GM21360 (cell line): Measurements from ENCODE around the gene SUSD1.
"Not testable (repeated sequence)": the region's sequence is repeated elsewhere in the genome, so short reads cannot be mapped to it uniquely, and the experiment has no call there.

Source experiments
- ATAC-seq: cut with Tn5 transposase; IDR thresholded peaks from one replicate; pipeline ENCODE4 v1.9.1; 2021; ENCODE audit warnings: mild to moderate bottlenecking, moderate library complexity; ENCODE audit not compliant: unreplicated experiment

Gene SUSD1

DNA sequence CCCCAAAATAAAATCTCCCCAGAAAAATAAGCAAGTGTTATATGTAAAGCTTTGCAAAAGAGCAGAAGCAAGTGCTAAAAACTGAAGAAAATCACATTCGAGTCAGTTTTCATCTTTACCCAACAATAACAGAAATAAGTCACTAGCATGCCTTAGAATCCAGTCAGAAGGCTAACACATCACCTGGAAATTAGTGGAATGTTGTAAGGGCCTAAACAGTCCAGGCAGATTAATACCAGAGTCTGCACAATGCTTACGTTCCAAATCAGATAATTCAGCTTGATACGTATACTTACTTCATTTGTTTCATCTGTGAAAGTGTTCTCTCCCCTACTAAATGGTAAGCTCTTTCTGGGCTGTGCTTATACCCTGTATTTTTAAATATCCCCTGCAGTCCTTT lies 42.7 kb downstream of the SUSD1 start:
- no peak for ATAC-seq

DNA sequence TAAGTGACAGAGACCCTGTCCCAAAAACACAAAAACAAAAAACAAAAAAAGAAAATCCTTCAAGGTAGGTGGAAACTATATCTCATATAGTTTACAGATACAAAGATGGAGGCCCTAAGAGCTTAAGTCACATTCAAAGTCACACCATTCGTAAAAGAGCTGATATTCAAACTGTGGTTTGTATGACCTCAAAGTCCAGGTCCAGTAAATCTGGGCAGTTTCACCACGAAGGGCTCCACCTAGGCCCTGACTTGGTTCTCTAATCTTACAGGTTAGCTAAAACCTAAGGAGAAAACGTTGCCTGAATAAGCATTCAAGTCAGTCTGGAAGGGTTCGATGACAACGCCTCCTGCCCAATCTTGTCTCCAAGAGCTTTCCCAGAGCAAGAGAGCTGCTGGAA lies 44.1 kb downstream of the SUSD1 start:
- ATAC-seq = no peak

DNA sequence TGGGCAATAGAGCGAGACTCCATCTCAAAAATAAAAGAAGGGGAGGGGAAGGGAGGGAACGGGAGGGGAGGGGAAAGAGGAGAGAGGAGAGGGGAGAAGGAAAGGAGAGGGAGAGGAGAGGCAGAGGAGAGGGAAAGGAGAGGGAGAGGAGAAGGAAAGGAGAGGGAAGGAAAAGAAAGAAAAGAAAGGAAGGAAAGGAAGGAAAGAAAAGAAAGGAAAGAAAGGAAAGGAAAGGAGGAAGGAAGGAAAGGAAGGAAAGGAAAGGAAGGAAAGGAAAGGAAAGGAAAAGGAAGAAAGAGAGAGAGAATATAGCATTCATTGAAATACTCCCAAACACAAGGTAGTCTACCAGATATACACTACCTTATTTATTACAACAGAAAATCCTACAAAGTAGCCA lies 44.8 kb downstream of the SUSD1 start:
- ATAC-seq = no peak

DNA sequence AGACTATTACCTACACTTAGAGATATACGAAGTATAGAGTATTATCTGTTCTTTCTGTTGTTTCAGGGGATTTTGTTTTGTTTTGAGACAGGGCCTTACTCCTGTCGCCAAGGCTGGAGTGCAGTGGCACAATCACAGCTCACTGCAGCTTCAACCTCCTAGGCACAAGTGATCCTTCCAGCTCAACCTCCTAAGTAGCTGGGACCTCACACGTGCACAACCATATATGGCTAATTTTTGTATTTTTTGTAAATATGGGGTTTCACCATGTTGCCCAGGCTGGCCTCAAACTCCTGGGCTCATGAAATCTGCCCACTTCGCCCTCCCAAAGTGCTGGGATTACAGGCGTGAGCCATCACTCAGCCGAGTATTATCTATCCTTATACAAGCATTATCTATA lies 45.9 kb downstream of the SUSD1 start:
- no peak for ATAC-seq

DNA sequence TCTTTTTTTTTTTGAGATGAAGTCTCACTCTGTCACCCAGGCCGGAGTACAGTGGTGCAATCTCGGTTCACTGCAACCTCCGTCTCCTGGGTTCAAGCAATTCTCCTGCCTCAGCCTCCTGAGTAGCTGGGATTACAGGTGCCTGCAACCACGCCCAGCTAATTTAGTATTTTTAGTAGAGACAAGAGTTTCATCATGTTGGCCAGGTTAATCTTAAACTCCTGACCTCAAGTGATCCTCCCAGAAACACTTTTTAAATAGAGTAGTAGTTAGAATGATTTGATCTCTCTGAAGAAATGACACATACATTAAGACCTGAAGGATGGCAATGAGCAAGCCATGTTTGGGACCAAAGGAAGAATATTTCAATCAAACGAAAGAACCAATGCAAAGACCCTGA lies 46.7 kb downstream of the SUSD1 start:
- ATAC-seq = not testable (repeated sequence)

DNA sequence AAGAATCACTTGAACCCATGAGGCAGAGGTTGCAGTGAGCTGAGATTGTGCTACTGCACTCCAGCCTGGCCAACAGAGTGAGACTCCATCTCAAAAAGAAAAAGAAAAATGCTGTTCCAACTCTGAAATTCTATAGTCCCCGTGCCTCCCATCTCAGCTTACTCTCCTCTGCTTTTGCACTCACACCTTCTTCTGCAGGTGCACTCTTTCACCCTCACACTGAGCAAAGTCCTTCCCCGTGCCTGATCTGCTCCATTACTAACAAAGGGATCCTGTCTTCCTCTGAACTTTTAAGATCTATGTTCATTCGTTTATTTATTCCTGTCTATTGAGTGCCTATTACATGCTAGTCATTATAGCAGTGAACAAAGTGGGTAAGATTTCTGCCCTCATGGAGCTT lies 47.8 kb downstream of the SUSD1 start:
- no peak for ATAC-seq

DNA sequence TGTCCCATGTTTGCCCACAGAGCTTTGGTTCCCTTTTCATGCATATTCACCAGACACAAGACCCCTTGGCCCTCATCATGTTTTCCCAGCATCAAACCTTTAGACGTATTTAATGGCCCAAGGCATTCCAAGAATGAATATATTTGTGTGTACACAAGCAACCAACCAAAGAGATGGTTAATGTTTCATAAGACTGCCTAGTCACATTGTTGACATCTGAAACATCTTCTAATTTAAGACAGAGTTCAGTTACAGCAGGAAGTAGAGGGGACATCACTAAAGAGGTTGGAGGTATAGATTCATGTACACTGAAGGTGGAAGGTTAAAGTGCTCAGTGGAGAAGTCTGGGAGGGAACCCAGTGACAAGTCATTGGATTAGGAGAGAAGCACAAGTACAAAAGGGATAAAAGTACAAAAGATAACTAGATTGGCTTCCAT lies 49.1 kb downstream of the SUSD1 start:
- ATAC-seq = no peak

DNA sequence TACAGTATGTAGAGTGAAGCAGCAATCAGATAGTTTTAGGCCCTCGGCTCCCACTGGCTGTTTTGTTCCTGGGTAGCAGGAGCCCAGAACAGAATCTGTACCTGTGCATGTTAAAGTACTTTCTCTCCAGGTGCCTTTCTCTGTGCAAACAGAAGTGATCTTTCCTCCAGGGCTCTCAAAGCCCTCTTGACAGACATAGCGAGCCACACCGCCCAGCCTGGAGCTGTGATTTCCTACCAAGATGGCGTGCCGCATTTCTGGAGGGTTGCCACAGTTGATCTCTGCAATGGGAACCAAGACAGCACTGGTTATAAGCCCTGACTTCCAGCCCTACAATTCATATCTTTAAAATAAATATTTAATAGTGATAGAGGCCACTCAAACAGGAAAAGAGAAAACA lies 50.9 kb downstream of the SUSD1 start:
- ATAC-seq = no peak

DNA sequence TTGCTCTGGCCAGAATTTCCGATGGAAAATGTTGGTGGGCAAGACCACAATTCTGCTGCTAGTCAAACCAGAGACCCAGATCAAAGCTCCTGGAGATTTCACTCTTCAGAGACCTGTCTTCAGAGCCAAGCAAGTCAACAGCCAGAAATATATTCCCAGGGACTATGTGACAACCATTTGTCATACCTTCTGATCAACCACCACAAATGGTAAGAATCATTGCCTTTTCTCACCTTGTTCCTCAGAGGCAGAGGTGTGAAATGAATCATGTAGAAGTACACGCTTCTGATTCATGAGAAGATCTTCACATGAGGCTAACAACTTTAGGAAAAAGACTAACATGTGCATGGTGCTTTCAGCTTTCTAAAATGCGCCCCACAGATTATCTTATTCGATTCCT lies 53.5 kb downstream of the SUSD1 start:
- no peak for ATAC-seq

DNA sequence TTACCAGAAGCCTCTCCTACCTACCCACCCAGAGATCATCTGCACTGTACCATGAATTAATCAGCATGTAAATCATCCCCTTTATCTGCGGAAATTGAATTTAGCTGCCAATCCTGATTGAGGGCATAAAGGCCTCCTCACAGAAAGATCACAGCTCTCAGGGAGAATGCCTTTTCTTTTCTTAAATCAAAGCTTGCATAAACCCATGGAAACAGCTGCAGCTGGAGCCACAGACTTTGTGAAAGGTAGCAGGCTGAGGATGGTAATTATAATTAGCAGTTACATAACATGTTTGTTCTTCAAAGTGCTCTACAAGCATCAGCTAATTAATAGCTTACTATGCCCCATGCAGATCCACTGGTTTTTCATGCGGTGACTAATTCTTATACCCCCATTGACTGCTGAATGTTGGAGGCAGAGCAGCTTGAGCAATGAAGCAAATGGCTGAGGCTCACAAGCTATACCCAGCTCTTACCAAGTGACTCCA lies 54.6 kb downstream of the SUSD1 start:
- ATAC-seq = no peak

DNA sequence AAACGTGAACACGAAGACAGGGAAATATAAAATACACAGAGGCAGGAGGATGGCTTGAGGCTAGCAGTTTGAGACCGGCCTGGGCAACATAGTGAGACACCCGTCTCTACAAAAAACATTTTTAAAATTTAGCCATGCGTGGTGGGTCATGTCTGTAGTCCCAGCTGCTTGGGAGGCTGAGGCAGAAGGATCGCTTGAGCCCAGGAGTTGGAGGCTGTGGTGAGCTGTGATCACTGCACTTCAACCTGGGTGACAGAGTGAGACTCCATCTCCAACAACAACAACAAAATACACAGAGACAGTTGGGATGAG lies 55.1 kb downstream of the SUSD1 start:
- ATAC-seq = no peak

DNA sequence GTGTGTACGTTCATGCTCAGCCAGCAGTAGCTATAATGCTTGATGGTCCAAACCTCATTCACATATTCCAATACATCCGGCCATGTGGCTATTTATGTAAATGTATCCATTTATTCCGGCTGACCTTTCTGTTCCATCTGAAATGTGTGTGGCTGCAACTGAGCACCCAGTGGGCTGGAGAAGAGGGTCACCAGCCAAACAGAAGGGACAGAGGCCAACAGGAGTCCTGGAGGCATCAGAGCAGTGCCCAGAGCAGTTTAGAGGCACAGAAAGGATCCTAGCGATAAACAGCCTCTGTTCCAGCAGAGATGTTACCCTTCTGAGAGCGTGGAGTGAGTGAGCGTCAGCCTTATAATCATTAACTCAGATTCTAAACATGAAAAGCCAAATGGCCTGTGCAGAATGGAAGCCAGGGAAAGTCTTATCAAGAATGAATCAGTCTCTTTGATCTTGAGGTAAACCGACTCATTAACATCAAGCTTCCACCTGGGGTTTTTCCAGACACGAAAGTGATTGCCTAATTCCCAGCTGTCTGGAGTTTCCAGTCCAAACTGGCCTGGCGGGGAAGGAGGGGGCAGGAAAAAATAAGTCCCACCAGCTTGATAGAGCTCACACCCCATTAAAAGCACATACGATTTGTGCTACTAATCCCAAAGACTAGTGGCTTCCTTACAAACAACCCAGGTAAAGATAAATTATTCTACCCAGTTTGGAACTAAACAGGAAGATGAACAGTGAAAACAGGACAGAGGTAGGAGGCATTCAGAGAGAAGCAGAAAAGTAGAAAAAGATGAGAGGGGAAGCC lies 55.7 kb downstream of the SUSD1 start:
- no peak for ATAC-seq

DNA sequence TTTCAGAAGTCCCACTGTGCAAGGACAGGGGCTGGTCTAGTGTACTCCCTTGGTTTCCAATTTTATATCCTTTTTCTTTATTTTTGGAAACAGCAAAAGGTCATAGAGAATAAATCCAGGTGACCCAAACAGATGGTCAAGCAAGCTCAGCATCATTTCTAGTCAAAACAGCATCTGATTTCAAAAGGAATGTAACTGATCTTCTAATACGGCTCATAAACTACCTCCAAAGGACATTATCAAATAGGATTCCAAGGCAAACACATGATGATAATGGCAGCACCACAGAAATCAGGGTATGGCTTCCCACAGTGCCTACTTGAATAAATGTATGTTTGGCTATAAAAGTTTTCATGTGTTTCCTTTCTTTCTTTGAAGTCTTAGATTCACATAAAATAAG lies 57.1 kb downstream of the SUSD1 start:
- ATAC-seq = no peak

DNA sequence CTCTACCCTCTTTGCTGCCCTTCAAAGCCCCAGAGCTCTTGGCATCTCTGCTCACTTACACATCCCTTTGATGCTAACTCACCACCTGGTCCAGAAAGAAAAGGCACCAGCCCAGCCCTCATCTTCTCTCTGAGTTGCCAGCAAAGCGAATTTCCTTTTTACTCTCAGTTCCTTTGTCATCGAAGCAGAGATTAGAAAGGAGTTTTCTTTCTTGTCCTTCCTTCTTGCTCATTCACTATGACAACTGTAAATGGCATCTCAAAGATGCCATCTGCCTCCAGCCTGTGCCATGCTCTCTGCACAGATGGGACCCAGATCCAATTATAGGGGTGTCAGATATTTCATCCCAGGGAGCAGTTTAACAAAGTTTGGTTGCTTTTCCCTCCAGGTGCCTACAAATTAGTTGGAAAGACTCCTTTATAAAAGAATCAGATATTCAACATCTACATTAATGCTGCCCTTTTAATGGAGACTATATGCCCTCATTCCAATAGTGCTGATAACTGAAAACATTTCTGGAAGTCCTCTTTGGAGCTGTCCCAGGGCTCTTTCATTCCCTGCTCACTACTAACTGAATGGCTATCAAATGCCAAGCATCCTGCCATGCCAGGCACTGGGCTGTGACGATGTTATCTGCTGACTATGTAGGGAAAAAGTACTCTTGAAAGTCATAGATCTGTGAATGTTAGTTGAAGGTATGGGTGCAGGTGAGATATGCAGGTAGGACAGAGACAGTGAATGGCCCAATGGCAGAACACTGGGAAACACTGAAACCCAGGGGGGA lies 58.9 kb downstream of the SUSD1 start:
- ATAC-seq = no peak

DNA sequence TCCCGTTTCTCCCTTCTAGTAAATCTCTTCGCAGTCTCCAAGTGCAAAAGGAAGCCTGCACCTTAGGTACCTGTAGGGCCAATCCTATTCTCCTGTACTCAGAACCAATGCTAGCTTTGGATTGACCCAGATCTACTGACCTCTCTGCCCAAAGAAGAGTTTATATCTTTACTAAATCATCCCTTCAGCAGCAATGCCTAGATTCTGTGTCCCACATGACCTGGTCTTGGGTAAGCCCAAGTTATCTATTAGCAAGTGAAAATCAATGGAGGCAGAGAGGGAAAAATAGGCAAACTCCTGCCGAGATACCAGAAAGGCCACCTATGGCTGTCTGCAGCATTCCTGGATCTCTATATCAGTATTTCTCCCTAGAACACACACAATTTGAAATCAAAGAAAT lies 60.0 kb downstream of the SUSD1 start:
- no peak for ATAC-seq

DNA sequence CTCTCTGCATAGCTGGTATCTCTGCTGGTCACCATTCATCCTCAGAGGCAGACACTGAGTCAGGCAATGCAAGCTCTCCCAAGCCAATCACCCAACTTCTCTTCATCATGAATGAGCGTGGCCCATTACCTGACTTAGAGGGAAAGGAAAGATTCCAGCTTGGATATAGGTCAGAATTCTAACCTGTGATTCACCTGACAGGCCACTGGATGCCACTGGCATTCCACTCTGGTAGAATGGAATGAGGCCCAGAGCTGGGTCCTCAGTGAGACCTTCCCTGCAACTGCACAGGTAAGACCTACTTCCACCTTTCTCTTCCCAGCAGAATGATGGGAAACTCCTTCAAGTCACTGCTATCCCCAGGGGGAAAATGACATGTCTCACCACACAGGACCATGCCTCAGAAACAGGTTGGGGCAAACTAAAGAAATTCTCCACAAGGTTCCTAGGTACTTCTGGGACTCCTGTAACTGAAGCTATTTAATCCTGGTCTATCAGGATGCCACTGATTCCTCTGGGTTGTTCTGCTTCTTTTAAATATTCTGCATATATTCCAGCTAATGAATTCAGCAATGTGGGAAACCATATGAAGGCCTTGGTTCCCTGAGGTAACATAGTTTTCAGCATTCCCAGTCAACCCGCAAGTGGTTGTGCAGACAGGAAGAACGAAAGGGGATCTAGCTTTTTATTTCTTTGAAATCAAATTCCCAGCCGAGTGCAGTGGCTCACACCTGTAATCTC lies 62.0 kb downstream of the SUSD1 start:
- no peak for ATAC-seq

DNA sequence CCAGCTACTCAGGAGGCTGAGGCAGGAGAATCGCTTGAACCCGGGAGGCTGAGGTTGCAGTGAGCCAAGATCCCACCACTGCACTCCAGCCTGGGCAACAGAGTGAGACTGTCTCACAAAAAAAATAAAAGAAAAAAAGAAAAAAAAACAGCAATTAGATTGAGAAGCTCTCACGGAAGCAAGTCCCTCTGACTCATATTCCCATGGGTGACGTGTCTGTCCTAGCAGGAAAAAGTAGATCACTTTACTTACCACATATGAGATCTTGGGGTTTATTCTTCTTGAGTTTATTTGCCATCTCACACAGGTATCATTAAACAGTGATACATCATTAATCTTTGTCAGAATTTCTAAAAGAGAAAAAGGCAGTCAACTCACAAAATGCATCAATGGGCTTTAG lies 62.6 kb downstream of the SUSD1 start:
- no peak for ATAC-seq

DNA sequence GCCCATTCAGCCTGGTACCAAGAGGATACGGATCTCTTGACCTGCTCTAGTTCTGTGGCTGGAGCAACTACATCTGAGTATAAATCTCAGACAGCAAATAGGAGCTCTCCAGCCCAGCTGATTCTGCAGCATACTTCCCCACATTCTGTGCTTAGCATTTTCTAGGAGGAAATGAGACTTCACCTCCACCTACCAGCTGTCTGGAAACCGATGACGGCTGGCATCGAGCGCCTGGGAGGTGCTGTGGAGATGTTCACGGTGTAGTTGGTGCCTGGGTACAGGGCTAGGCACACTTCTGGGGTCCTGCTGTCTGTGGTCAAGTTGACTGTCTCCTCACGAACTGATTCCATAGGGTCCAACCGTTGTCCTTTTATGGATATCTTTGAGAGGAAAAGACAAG lies 63.6 kb downstream of the SUSD1 start:
- no peak for ATAC-seq

DNA sequence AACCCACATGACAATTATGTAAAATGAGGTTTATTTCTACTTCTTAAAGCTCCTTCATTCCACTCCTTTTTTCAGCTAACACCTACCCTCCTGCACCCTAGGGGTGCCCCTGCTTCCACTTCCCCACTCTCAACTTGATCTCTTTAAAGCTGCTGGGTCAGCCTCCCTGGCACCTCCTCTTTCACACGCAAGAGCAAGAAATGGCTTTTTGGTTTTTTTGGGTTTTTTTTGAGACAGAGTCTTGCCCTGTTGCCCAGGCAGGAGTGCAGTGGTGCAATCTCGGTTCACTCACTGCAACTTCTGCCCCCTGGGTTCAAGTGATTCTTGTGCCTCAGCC lies 64.4 kb downstream of the SUSD1 start:
- no peak for ATAC-seq

DNA sequence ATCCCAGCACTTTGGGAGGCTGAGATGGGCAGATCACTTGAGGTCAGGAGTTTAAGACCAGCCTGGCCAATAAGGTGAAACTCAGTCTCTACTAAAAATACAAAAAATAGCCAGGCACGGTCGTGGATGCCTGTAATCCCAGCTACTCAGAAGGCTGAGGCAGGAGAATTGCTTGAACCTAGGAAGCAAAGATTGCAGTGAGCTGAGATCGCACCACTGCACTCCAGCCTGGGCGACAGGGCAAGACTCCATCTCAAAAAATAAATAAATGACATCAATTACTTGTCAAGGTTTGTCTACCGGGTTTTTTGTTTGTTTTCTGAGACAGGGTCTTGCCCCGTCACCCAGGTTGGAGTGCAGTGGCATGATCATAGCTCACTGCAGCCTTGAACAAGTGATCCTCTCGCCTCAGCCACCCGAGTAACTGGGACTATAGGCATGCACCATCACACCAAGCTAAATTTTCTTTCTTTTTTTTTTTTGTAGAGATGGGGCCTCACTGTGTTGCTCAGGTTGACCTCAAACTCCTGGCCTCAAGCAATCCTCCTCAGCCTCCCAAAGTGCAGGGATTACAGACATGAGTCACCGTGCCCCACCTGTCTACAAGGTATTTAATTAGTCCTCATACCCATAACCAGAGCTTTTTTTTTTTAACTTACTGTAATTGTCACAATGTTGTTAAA lies 64.9 kb downstream of the SUSD1 start:
- ATAC-seq = no peak

DNA sequence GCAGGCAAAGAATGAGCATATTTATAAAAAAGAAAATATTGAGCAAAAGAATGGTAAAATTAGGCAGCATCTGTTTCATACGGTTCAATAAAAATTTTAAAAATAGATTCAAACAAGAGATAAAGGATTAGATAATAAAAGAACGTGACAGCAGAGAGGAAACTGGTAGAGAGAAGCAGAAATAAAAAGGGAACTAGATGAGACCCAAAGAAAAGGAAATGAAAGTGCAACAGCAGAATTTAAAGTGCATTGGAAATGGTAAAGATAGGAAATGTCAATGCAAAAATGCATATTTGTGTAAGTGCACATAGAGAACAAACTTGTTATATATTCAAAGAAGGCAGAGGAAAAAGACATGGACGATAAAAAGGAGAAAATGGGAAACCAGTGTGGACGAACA lies 70.2 kb downstream of the SUSD1 start:
- ATAC-seq = no peak
